ENCODE results near the gene HHIPL1.

HHIPL1 gene

GRCh38 chr14:99612738-99613330 is 32.1 kb upstream of the HHIPL1 start:
- TF ChIP-seq CTCF (IDR thresholded peaks at IDR 0.05) = no peak

- TF ChIP-seq CTCF (IDR thresholded peaks at IDR 0.05) = no peak
These were observed 29.3 kb upstream of the HHIPL1 start for GRCh38 chr14:99615497-99616157.

- TF ChIP-seq CTCF (IDR thresholded peaks at IDR 0.05) = no peak
These were observed 27.8 kb upstream of the HHIPL1 start for GRCh38 chr14:99616832-99617800.

- no peak for TF ChIP-seq CTCF (IDR thresholded peaks at IDR 0.05)
These were observed 24.8 kb upstream of the HHIPL1 start for GRCh38 chr14:99619835-99620834.

- no peak for TF ChIP-seq CTCF (IDR thresholded peaks at IDR 0.05)
These were observed 23.0 kb upstream of the HHIPL1 start for GRCh38 chr14:99621948-99622347.

- TF ChIP-seq CTCF (IDR thresholded peaks at IDR 0.05) = no peak
These were observed 20.9 kb upstream of the HHIPL1 start for GRCh38 chr14:99624024-99624423.
